ENCODE results near the gene APC2.

The APC2 gene

GRCh38 chr19:1481224-1481892 is 31.4 kb downstream of the APC2 start:
- no peaks in the 10 kb centered on the region for H3K4me1 ChIP-seq (ENCODE audit: control insufficient read depth, insufficient read depth, low read length)
- no peak overlapping the region for H3K4me3 ChIP-seq (ENCODE audit: low read depth, low read length)

GRCh38 chr19:1481893-1482360 is 32.0 kb downstream of the APC2 start:
- Histone ChIP-seq H3K27me3 (ENCODE audit: control insufficient read depth, insufficient read depth, low read length) (no peaks in the 10 kb centered on the region), H3K4me3 (ENCODE audit: low read depth, low read length) (no peak overlapping the region), H3K27ac (ENCODE audit: low read depth, low read length) (no peak overlapping the region), H3K9ac (ENCODE audit: low read length) (no peak overlapping the region), H3K4me1 (ENCODE audit: control insufficient read depth, insufficient read depth, low read length) (no peaks in the 10 kb centered on the region), H3K36me3 (ENCODE audit: control insufficient read depth, insufficient read depth, low read length) (no peaks in the 10 kb centered on the region), H3K9me3 (ENCODE audit: control insufficient read depth, insufficient read depth, low read depth, low read length) (no peaks in the 10 kb centered on the region)

More at GRCh38 chr19:1481224-1481892, 31.4 kb downstream of the APC2 start:
- Histone ChIP-seq H3K27me3 (ENCODE audit: control insufficient read depth, insufficient read depth, low read length) (no peaks in the 10 kb centered on the region), H3K9me3 (ENCODE audit: control insufficient read depth, insufficient read depth, low read depth, low read length) (no peaks in the 10 kb centered on the region), H3K9ac (ENCODE audit: low read length) (no peak overlapping the region), H3K36me3 (ENCODE audit: control insufficient read depth, insufficient read depth, low read length) (no peaks in the 10 kb centered on the region; the same call in 1 of the 2 replicates), H3K27ac (ENCODE audit: low read depth, low read length) (no peak overlapping the region)

- Histone ChIP-seq H3K9ac (ENCODE audit: low read length) (no peak overlapping the region), H3K36me3 (ENCODE audit: control insufficient read depth, insufficient read depth, low read length) (no peaks in the 10 kb centered on the region), H3K4me3 (ENCODE audit: low read depth, low read length) (no peak overlapping the region), H3K9me3 (ENCODE audit: control insufficient read depth, insufficient read depth, low read depth, low read length) (no peaks in the 10 kb centered on the region), H3K27ac (ENCODE audit: low read depth, low read length) (no peak overlapping the region), H3K4me1 (ENCODE audit: control insufficient read depth, insufficient read depth, low read length) (no peaks in the 10 kb centered on the region), H3K27me3 (ENCODE audit: control insufficient read depth, insufficient read depth, low read length) (no peaks in the 10 kb centered on the region)
These were observed 32.6 kb downstream of the APC2 start for GRCh38 chr19:1482361-1483130.

GRCh38 chr19:1483131-1483978 is 33.4 kb downstream of the APC2 start:
- Histone ChIP-seq H3K4me3 (ENCODE audit: low read depth, low read length) (no peak overlapping the region), H3K9me3 (ENCODE audit: control insufficient read depth, insufficient read depth, low read depth, low read length) (no peaks in the 10 kb centered on the region), H3K36me3 (ENCODE audit: control insufficient read depth, insufficient read depth, low read length) (no peaks in the 10 kb centered on the region), H3K9ac (ENCODE audit: low read length) (no peak overlapping the region), H3K27ac (ENCODE audit: low read depth, low read length) (no peak overlapping the region), H3K4me1 (ENCODE audit: control insufficient read depth, insufficient read depth, low read length) (no peaks in the 10 kb centered on the region), H3K27me3 (ENCODE audit: control insufficient read depth, insufficient read depth, low read length) (no peaks in the 10 kb centered on the region)

GRCh38 chr19:1483979-1484428 is 34.1 kb downstream of the APC2 start:
- Histone ChIP-seq H3K27ac (ENCODE audit: low read depth, low read length) (no peak overlapping the region), H3K4me1 (ENCODE audit: control insufficient read depth, insufficient read depth, low read length) (no peaks in the 10 kb centered on the region), H3K4me3 (ENCODE audit: low read depth, low read length) (no peak overlapping the region), H3K9ac (ENCODE audit: low read length) (no peak overlapping the region), H3K36me3 (ENCODE audit: control insufficient read depth, insufficient read depth, low read length) (no peaks in the 10 kb centered on the region), H3K27me3 (ENCODE audit: control insufficient read depth, insufficient read depth, low read length) (no peaks in the 10 kb centered on the region), H3K9me3 (ENCODE audit: control insufficient read depth, insufficient read depth, low read depth, low read length) (no peaks in the 10 kb centered on the region)

- no peak overlapping the region for H3K27ac ChIP-seq (ENCODE audit: low read depth, low read length)
- peaks cover 10% of the 10 kb centered on the region for H3K27me3 ChIP-seq (ENCODE audit: control insufficient read depth, insufficient read depth, low read length)
- no peaks in the 10 kb centered on the region for H3K9me3 ChIP-seq (ENCODE audit: control insufficient read depth, insufficient read depth, low read depth, low read length)
- no peak overlapping the region for H3K9ac ChIP-seq (ENCODE audit: low read length)
- peaks cover 5% of the 10 kb centered on the region; the same call in 1 of the 2 replicates for H3K4me1 ChIP-seq (ENCODE audit: control insufficient read depth, insufficient read depth, low read length)
- H3K36me3 ChIP-seq (ENCODE audit: control insufficient read depth, insufficient read depth, low read length): no peaks in the 10 kb centered on the region
- no peak overlapping the region for H3K4me3 ChIP-seq (ENCODE audit: low read depth, low read length)
These were observed 37.0 kb downstream of the APC2 start for GRCh38 chr19:1486720-1487575.

- H3K9me3 ChIP-seq (ENCODE audit: control insufficient read depth, insufficient read depth, low read depth, low read length): no peaks in the 10 kb centered on the region
- no peak overlapping the region for H3K4me3 ChIP-seq (ENCODE audit: low read depth, low read length)
- H3K4me1 ChIP-seq (ENCODE audit: control insufficient read depth, insufficient read depth, low read length): peaks cover 5% of the 10 kb centered on the region; the same call in 1 of the 2 replicates
- no peak overlapping the region for H3K9ac ChIP-seq (ENCODE audit: low read length)
- no peak overlapping the region for H3K27ac ChIP-seq (ENCODE audit: low read depth, low read length)
- no peaks in the 10 kb centered on the region for H3K36me3 ChIP-seq (ENCODE audit: control insufficient read depth, insufficient read depth, low read length)
- peaks cover 17% of the 10 kb centered on the region for H3K27me3 ChIP-seq (ENCODE audit: control insufficient read depth, insufficient read depth, low read length)
These were observed 37.8 kb downstream of the APC2 start for GRCh38 chr19:1487576-1488281.

- Histone ChIP-seq H3K9me3 (ENCODE audit: control insufficient read depth, insufficient read depth, low read depth, low read length) (no peaks in the 10 kb centered on the region), H3K27me3 (ENCODE audit: control insufficient read depth, insufficient read depth, low read length) (peaks cover 23% of the 10 kb centered on the region), H3K27ac (ENCODE audit: low read depth, low read length) (no peak overlapping the region), H3K9ac (ENCODE audit: low read length) (no peak overlapping the region), H3K4me3 (ENCODE audit: low read depth, low read length) (no peak overlapping the region), H3K4me1 (ENCODE audit: control insufficient read depth, insufficient read depth, low read length) (peaks cover 5% of the 10 kb centered on the region; the same call in 1 of the 2 replicates), H3K36me3 (ENCODE audit: control insufficient read depth, insufficient read depth, low read length) (no peaks in the 10 kb centered on the region)
These were observed 38.3 kb downstream of the APC2 start for GRCh38 chr19:1488282-1488601.

GRCh38 chr19:1489463-1490310 is 39.8 kb downstream of the APC2 start:
- H3K27me3 ChIP-seq (ENCODE audit: control insufficient read depth, insufficient read depth, low read length): peaks cover 36% of the 10 kb centered on the region

More at GRCh38 chr19:1489463-1490310, 39.8 kb downstream of the APC2 start:
- Histone ChIP-seq H3K4me3 (ENCODE audit: low read depth, low read length) (peak overlapping the region; percentile 60), H3K4me1 (ENCODE audit: control insufficient read depth, insufficient read depth, low read length) (peaks cover 5% of the 10 kb centered on the region; the same call in 1 of the 2 replicates), H3K36me3 (ENCODE audit: control insufficient read depth, insufficient read depth, low read length) (no peaks in the 10 kb centered on the region), H3K27ac (ENCODE audit: low read depth, low read length) (no peak overlapping the region), H3K9me3 (ENCODE audit: control insufficient read depth, insufficient read depth, low read depth, low read length) (no peaks in the 10 kb centered on the region), H3K9ac (ENCODE audit: low read length) (peak overlapping the region; percentile 19)

Measured in HUES6 (cell line).